CD1c-positive myeloid dendritic cell (primary cell): ENCODE data around the gene MTCL1.

Experiments
- DNase-seq: peaks from one replicate; pipeline ENCODE4 v3.0.0-alpha.2; 2016; ENCODE audit errors: extremely low spot score

The MTCL1 gene

DNA sequence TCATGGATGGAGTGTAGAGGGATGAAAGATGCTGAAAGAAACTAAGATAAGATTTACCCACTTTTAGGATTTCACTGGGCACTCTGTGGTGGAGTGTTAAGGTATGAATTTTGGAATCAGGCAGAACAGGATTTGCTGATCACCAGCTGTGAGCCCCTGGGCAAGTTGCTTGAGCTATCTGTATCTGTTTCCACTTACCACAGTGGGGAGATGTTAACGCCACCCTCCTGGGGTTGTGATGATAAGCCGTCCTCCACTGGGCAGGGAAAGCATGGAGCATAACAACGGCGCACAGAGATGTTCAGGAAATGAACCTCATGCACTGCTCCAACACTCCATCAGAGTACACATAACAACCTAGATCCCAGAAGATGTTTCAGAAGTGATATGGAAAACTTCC, 160.6 kb downstream of the MTCL1 start:
- no peak for DNase-seq

DNA sequence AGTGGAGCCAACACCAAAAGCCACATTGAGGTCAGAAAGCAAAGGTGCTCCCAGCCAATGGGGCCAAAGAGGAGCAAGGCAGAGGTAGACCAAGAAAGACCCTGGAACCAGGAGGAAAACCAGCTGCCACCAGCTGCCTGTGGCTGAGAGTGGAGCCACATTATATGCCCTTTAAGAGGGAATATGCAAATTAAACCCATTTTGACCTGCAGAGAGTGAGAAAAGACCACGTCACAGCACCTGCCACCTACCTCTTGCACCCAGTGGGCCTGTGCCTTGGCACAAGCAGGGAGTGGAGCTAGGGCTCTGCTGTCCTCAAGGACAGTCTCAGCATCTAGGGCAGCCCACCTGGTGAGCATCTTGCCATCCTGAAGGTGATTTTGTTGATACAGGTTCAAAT, 161.3 kb downstream of the MTCL1 start:
- DNase-seq = no peak

DNA sequence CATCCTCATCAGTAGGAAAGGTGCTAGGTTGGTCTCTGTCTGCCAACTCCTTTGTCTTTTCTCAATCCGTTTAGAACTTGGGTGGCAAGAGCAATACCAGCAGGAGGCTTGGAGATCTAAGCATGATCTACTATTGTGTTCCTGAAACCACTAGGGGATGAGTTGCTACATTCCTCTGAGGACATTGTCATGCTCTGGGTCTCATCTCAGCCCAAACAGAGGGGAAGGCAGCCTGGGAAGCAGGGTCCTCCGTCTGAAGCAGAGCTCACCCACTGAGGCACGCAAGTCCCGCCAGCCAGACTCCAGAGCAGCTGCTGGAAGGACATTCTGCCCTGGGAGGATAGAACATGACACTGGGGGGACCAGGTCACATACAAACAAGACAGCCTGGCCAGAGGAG, 162.9 kb downstream of the MTCL1 start:
- no peak for DNase-seq

DNA sequence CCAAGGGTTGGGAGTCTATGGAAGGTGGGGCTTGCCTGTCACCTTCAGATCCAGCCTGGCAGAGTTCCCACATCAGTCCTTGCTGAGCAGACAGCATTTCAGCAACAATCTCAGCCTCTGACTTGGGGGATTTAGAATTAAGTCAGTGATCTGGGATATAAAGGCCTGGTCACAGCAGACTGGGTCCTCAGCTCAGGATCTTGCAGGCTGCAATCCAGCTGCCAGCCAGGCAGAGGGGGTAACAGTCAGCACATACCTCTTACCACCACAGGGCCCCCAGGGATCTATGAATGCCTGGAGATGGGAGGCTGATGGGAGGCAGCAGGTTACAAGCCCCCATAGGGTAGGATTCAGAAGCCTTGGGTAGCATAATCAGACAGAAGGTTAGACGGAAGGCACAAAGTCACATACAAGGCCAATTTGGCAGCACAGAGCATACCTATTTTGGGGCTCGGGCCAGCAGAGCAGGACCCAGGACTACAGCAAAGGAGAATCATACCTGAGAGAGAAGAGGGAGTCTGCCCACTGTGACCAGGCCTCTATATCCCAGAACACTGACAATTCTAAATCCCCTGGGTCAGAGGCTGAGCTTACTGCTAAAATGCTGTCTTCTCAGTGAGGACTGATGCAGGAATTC, 163.5 kb downstream of the MTCL1 start:
- no peak for DNase-seq

DNA sequence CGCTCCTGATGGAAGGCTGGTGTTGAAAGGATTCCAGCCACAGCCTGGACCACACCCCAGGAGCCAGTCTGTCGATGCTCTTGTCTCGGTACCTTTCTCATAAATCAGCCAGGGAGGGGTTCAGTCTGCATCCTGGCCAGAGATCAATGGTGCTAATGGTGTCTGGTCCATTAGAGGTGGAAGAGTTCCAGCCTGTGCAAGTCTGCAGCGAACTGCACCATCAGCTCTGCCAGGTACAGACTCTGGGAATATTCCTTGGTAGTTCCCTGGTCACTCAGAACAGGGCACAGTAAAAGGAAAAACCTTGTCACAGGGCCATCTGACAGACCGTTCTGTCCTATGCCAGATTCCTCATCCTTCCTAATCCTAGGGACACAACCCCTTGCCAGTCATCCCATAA, 164.3 kb downstream of the MTCL1 start:
- no peak for DNase-seq

DNA sequence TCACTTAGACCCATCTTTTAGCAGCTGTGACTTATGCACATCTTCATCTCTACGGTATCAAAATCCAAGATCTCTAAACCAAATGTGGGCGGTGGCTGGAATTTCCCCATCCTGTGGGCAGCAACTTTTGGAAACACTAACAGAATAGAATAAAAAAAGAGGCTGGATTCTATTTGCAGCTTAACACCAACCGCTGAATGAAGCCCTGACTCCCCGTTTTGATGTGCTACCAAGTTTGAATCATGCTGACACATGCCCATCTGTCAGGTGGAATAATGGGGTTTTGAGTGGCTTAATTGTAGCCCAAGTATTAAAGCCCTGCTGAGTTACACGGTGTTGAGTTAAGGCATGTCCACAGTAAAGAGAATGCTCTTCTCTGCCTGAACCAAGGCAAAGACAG, 165.2 kb downstream of the MTCL1 start:
- DNase-seq = no peak

DNA sequence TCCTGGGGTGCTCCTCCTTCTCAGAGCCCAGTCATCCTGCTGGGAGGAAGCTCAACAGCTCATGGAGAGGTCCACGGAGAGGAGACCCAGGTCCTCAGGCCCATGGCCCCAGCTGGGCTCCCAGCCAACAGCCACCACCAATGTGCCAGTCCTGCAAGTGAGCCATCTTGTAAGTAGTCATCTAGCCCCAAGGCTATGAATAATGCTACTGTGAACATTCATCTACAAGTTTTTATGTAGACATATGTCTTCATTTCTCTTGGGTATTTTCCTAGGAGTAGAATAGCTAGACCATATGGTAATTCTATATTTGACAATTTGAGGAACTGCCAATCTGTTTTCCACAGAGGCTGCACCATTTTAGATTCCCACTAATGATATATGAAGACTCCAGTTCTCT, 166.1 kb downstream of the MTCL1 start:
- no peak for DNase-seq

DNA sequence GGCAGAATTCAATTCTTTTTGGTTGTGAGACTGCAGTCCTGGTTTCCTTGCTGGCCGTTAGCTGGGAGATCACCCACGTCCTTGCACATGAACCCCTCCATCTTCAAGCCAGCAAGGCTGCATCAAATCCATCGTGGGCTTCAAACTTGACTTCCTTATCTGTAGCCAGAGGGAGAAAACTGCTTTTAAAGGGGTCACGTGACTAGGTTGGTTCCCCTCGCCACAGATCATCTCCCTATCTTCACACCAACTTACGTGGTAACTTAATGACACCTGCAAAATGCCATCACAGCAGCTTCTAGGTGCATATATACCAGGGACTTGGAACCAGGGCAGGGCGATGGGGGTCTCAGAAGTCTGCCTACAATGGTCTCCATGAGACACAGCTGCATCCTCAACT, 169.5 kb downstream of the MTCL1 start:
- DNase-seq = no peak

DNA sequence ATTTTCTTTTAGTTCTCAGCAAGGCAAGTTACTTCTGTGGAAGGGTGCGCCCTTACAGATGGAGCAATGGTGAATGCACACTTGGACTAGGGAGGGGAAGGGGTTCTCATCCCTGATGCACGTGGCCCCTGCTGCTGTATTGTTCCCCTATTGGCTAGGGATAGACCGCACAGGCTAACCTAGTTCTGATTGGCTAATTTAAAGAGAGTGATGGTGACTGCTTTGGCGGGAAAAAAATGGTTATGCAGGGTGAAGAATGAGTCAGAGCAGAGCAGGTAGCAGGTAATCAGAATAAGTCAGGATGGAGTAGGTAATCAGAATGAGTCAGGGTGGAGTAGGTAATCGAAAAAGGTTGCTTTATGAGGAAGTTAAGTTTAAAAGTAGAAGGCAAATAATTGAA, 171.5 kb downstream of the MTCL1 start:
- no peak for DNase-seq

DNA sequence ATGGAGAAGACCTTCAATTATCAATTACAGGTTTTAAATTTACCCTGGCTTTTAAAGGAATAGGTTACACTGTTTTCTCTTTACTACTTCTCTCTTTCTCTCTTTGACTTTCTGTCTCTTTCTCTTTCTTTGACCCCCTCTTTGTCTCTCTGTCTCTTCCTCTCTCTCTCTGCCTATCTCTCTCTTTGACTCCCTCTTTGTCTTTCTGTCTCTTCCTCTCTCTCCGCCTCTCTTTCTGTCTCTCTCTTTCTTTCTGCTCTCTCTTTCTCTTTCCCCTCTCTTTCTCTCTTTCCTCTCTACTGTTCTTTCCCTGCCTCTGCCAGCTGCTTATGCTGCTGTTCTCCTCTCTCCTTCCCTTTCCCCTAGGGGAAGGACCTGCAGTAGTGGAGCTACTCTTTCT, 175.7 kb downstream of the MTCL1 start:
- no peak for DNase-seq
